Glutamatergic neuron (in vitro differentiated cells): ENCODE data around the gene PCDH9. TPM values are rescaled to one million over a fixed set of nuclear protein-coding genes. Genes with fewer than 3 reads are reported as not detected.

Experiments
- DNase-seq: peaks from one replicate; pipeline ENCODE4 v3.0.0; 2022
- H3K27ac Mint-ChIP-seq: one replicate; pipeline ENCODE4 v1.8.0; 2020; ENCODE audit warnings: mild to moderate bottlenecking, mixed read lengths, inconsistent platforms; ENCODE audit not compliant: unreplicated experiment
- H3K27me3 Mint-ChIP-seq: one replicate; pipeline ENCODE4 v1.8.0; 2020; ENCODE audit warnings: mild to moderate bottlenecking, moderate library complexity, mixed read lengths, inconsistent platforms; ENCODE audit not compliant: unreplicated experiment
- H3K36me3 Mint-ChIP-seq: one replicate; pipeline ENCODE4 v1.8.0; 2020; ENCODE audit warnings: mild to moderate bottlenecking, mixed read lengths, inconsistent platforms; ENCODE audit not compliant: unreplicated experiment
- H3K4me1 Mint-ChIP-seq: one replicate; pipeline ENCODE4 v1.8.0; 2020; ENCODE audit warnings: mild to moderate bottlenecking, low read depth, mixed read lengths, inconsistent platforms; ENCODE audit not compliant: unreplicated experiment
- H3K4me3 Mint-ChIP-seq: one replicate; pipeline ENCODE4 v1.8.0; 2020; ENCODE audit warnings: mild to moderate bottlenecking, mixed read lengths, inconsistent platforms; ENCODE audit not compliant: unreplicated experiment
- H3K9me3 Mint-ChIP-seq: one replicate; pipeline ENCODE4 v1.8.0; 2020; ENCODE audit warnings: mild to moderate bottlenecking, moderate library complexity, mixed read lengths, inconsistent platforms; ENCODE audit not compliant: unreplicated experiment
- CTCF ChIP-seq: fragments of 200-600 bp; sonication (generic); IDR thresholded peaks from one replicate; pipeline ENCODE4 v1.5.0; 2021; ENCODE audit not compliant: partially characterized antibody, unreplicated experiment
- total RNA-seq: library from RNA; stranded (reverse); fragmentation: NEBNext Ultra II Directional; extraction: Animal tissue kit (Norgen Biotek cat#: 25700); gene quantifications from one replicate; pipeline ENCODE4 v1.2.1, GENCODE V29; 2021; ENCODE audit not compliant: unreplicated experiment

The PCDH9 gene
- total RNA-seq, 1 donor from 2014 or later = 43.3 TPM

DNA sequence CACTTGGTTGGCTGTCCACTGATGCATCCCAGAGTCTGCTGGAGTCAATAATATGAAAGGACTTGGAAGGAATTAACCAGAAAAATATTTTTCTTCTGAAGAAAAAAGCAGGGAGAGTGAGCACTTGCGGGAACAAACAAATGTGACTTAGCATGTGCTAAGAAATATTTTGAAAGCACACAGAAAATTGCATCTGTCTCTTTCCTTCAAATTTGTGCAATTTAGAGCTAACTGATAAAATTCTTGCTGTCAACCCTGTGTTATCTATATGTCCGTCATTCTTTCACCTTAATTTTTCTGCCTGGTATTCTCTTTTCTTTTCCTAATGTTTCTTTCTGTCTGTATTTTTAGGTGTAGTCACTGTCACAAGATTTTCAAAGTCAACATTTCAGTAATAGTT lies 852.6 kb downstream of the PCDH9 start:
- peaks cover 4% of the 10 kb centered on the region for H3K36me3 Mint-ChIP-seq
- peak overlapping the region; percentile 99 for H3K27ac Mint-ChIP-seq
- DNase-seq = no peak
- peaks cover 5% of the 10 kb centered on the region for H3K9me3 Mint-ChIP-seq
- H3K27me3 Mint-ChIP-seq = peaks cover 5% of the 10 kb centered on the region
- TF ChIP-seq CTCF = no peak
- H3K4me3 Mint-ChIP-seq = no peak overlapping the region
- peaks cover 38% of the 10 kb centered on the region for H3K4me1 Mint-ChIP-seq

- Mint-ChIP-seq H3K4me1 (peaks cover 37% of the 10 kb centered on the region), H3K27me3 (peaks cover 5% of the 10 kb centered on the region), H3K9me3 (peaks cover 5% of the 10 kb centered on the region), H3K27ac (peak overlapping the region; percentile 56), H3K4me3 (peak overlapping the region; percentile 50), H3K36me3 (peaks cover 4% of the 10 kb centered on the region)
- no peak for TF ChIP-seq CTCF
- DNase-seq = no peak
These were observed 854.4 kb downstream of the PCDH9 start for GRCh38 chr13:66375756-66376155.

GRCh38 chr13:66369666-66370065 lies 860.5 kb downstream of the PCDH9 start:
- H3K27ac Mint-ChIP-seq = no peak overlapping the region
- H3K4me1 Mint-ChIP-seq = peaks cover 7% of the 10 kb centered on the region

GRCh38 chr13:66367356-66367755 lies 862.8 kb downstream of the PCDH9 start:
- no peak for TF ChIP-seq CTCF
- DNase-seq = no peak
- Mint-ChIP-seq H3K27me3 (no peaks in the 10 kb centered on the region), H3K4me1 (peaks cover 7% of the 10 kb centered on the region), H3K9me3 (no peaks in the 10 kb centered on the region), H3K4me3 (no peak overlapping the region), H3K36me3 (no peaks in the 10 kb centered on the region), H3K27ac (no peak overlapping the region)

More at GRCh38 chr13:66369666-66370065, 860.5 kb downstream of the PCDH9 start:
- Mint-ChIP-seq H3K27me3 (no peaks in the 10 kb centered on the region), H3K36me3 (no peaks in the 10 kb centered on the region), H3K9me3 (no peaks in the 10 kb centered on the region), H3K4me3 (no peak overlapping the region)
- no peak for TF ChIP-seq CTCF
- no peak for DNase-seq

DNA sequence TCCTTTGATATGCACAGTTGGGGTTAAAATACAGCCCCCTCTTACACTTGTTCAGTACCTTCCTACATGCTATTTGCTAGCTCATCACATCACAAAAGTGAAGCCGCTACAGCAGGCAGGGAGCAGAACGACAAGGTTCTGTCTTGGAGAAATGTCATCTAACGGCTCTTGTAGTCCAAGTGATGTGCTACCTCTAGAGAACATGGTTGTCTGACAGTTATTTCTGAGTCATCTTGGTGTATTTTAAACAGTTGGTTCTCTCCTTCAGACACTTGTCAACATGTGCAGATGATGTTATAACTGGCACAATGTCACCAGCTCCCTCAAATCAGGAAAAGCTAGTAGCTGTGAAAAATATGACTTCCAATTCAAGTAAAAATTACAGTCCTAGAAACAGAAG lies 865.0 kb downstream of the PCDH9 start:
- Mint-ChIP-seq H3K4me3 (no peak overlapping the region), H3K27ac (no peak overlapping the region), H3K36me3 (no peaks in the 10 kb centered on the region), H3K9me3 (no peaks in the 10 kb centered on the region), H3K4me1 (no peaks in the 10 kb centered on the region), H3K27me3 (no peaks in the 10 kb centered on the region)
- TF ChIP-seq CTCF = no peak
- DNase-seq = no peak
